GM13977 (cell line): ENCODE data around the gene FAM118A.

ENCODE experiments used
- DNase-seq: peaks from one replicate; pipeline ENCODE4 v3.0.0; 2012; ENCODE audit warnings: low spot score
- CTCF ChIP-seq: IDR thresholded peaks from 2 replicates; pipeline ENCODE4 v1.5.1; 2012; ENCODE audit warnings: mild to moderate bottlenecking, control low read depth; ENCODE audit not compliant: insufficient read depth; ENCODE audit errors: extremely low read depth, missing control alignments
- in situ Hi-C: fragments of 300-500 bp; cut with MboI; formaldehyde crosslinking; loops from one replicate; pipeline ENCODE4 v1.12.0; 2022; ENCODE audit warnings: low sequenced_read_pairs, low pct_unique_long_range_greater_than_20kb, mixed read lengths, inconsistent platforms; ENCODE audit not compliant: unreplicated experiment

Gene FAM118A

DNA sequence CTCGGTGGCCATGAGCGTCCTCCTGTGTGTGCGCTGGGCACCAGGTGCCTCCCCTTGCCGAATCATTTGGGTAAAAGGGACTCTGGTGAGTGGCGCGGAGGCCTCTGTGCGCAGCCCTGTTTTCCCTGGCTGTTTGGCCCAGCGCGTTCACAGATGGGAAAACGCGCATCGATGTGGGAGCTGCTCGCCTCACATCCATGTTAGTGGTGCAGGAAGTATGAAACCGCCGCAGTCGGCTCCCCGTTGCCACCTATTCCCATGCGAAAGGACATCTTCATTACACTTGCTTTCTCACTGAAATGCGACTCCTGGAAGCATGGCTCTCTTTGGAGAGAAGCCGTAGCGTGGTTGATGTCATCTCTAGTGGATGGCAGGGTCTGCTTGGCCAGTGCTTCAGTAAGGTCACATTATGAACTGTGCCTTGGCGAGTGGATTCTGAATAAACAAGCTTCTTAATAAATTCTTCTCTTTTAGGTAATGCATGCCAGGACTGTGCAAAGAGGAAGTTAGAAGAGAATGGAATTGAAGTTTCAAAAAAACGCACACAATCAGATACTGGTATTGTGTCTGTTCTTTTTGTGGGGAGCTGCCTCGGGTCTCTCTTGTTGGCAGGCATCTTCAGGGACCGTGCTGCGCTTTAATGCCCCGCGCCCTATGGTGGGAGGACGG, 26.3 kb downstream of the FAM118A start:
- no peak for DNase-seq
- no peak for TF ChIP-seq CTCF
- in situ Hi-C loops: no loop called here

GRCh38 chr22:45336971-45337431, 27.3 kb downstream of the FAM118A start:
- TF ChIP-seq CTCF: no peak
- no peak for DNase-seq
- in situ Hi-C loops: no loop called here

DNA sequence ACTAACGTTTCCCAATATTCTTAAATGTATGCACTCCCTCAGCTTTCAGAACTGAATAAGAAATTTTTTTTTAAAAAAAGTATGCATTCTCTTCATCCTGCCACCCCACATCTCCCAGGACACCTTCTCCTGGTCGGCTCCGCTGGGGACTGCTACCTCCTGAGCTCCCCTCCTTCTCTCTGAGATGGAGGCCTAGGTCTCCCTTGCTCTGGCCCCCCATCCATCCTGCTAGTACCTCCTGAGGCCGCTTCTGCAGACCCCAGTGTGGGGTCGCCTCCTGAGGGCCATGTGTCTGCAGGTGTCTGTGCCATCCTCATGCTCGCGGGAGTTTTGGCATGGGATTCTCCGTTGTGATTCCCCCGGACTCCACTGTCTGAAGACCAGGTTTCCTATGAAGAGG, 27.8 kb downstream of the FAM118A start:
- in situ Hi-C loops: no loop called here
- no peak for DNase-seq
- no peak for TF ChIP-seq CTCF

- DNase-seq: no peak
- in situ Hi-C loops: no loop called here
- no peak for TF ChIP-seq CTCF
Measured at GRCh38 chr22:45338795-45339194, 29.1 kb downstream of the FAM118A start.

DNA sequence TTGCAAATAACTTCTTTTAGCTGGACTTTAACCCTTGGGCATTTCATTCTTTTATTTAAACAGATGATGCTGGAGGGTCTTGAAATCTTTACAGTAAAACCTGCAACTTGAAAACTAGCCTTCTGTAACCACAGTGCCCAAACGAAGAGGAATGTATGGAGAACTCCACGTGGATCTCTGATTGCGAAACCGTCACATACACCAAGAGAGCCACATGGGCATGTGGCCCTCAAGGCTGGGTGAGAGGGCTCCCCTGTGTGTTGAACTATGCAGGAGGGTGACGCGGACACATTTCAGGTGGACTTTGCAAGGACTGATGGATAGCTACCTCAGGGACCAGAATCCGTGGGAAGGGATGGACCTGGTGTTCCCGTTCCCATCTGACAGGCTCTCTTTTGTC, 30.6 kb downstream of the FAM118A start:
- TF ChIP-seq CTCF: no peak
- in situ Hi-C loops: no loop called here
- DNase-seq: no peak

GRCh38 chr22:45341498-45341897, 31.8 kb downstream of the FAM118A start:
- TF ChIP-seq CTCF: no peak
- in situ Hi-C loops: no loop called here
- DNase-seq: no peak

GRCh38 chr22:45343143-45343542, 33.4 kb downstream of the FAM118A start:
- no peak for DNase-seq
- TF ChIP-seq CTCF: no peak
- in situ Hi-C loops: no loop called here
